ENCODE results near the gene EDAR. TPM values are rescaled to one million over a fixed set of nuclear protein-coding genes. Genes with fewer than 3 reads are reported as not detected.

EDAR gene
- total RNA-seq, 4 donors from 2014 or later, result 0.38 to 5.0 (median 0.88) TPM; not detected in 1

Small RNA genes lying within 50 kb of the gene (small RNA-seq; reads per million reads assigned to genes)
- gene AC073415.1, result 0 reads per million in 2 donors

Other genes with a start within 250 kb of the EDAR start
- 10 to 100 TPM in 1 of 4 donors, 1 to 10 TPM in 3; 2.3 to 33.8 (median 4.6) TPM for gene CCDC138, start 202.4 kb downstream of the EDAR start, total RNA-seq
- gene SH3RF3, start 140.0 kb upstream of the EDAR start, total RNA-seq, result 1 to 10 TPM; 1.1 to 5.0 (median 3.3) TPM

Data from Peyer's patch (tissue), 4 donors.